Psoas muscle (tissue), 8 donors: ENCODE results near the gene RALY. TPM values are rescaled to one million over a fixed set of nuclear protein-coding genes. Genes with fewer than 3 reads are reported as not detected.

Experiments
- ATAC-seq, 4 donors: fragments of 200-7000 bp; cut with Tn5 transposase; one replicate each; pipeline ENCODE4 v1.9.1; 2020; ENCODE audit warnings: moderate library complexity in 3 of 4, mild to moderate bottlenecking in 2 of 4
- DNase-seq, 2 donors: peaks; one replicate each; pipeline ENCODE4 v3.0.0-alpha.2; 2020
- H3K27ac ChIP-seq: fragments of 200-600 bp; one replicate; pipeline ENCODE4 v1.8.0; 2022
- H3K27me3 ChIP-seq, 3 donors: fragments of 200-600 bp in 1 of 3; one replicate each; pipeline versions ENCODE4 v1.6.1 to v1.8.0; 2013 to 2022; ENCODE audit warnings: low read length in 2 of 3, mild to moderate bottlenecking in 2 of 3, moderate library complexity in 1 of 3; ENCODE audit not compliant: insufficient read depth in 3 of 3
- H3K36me3 ChIP-seq, 2 donors: fragments of 200-600 bp in 1 of 2; one replicate each; pipeline versions ENCODE4 v1.6.1 to v1.8.0; 2013 to 2022; ENCODE audit warnings: low read depth in 1 of 2, mild to moderate bottlenecking in 1 of 2, moderate library complexity in 1 of 2; ENCODE audit not compliant: insufficient read depth in 1 of 2
- H3K4me1 ChIP-seq: fragments of 200-600 bp; one replicate; pipeline ENCODE4 v1.8.0; 2022
- H3K4me3 ChIP-seq: fragments of 200-600 bp; one replicate; pipeline ENCODE4 v1.8.0; 2022; ENCODE audit warnings: mild to moderate bottlenecking
- H3K9me3 ChIP-seq: fragments of 200-600 bp; one replicate; pipeline ENCODE4 v1.8.0; 2022
- WGBS, 3 donors: extraction: QIAGEN DNeasy Blood & Tissue Kit; methylation state at CpG; one replicate each; pipeline versions ENCODE4 v1.1.6 to v1.1.7; 2013; 5-methylcytosine and 5-hydroxymethylcytosine counted together
- intact Hi-C, 2 donors: fragments of 100-400 bp; cut with DNase I; formaldehyde crosslinking; loops; one replicate each; pipeline versions ENCODE4 v1.11.0 to v1.14.2; 2022
- polyA plus RNA-seq, 3 donors: library from polyadenylated mRNA; stranded (reverse); fragments of 200-250 nt; gene quantifications; one replicate each; pipeline ENCODE4 v1.2.3, GENCODE V29; 2013
- total RNA-seq, 4 donors: library from RNA; stranded (reverse); fragmentation: NEBNext Ultra II Directional in 2 of 4; extraction: Animal tissue kit (Norgen Biotek cat#: 25700) in 2 of 4; gene quantifications; one replicate each; pipeline versions ENCODE4 v1.2.1 to v1.2.4, GENCODE V29; 2021 to 2023
- TF ChIP-seq, protein P1 (sequence below): fragments of 200-600 bp; IDR thresholded peaks from one replicate; pipeline ENCODE4 v1.8.0; 2022; ENCODE audit warnings: antibody characterized with exemption
- donor health status: healthy with polysubstance abuse.
- donor health status: DM: no; HTN: no; CAD: no; lungs with moderate emphysema.
- donor health status: Bipolar disorder and iron deficiency.
- donor health status: healthy.
- donor health status: DM: yes; HTN: yes; CAD: no.
- donor health status: DM: no; HTN: no; CAD: no.
- donor health status: DM: no; HTN: no; CAD: no.
- donor health status: DM: yes; HTN: yes; CAD: no.

RALY gene
- total and polyA plus RNA-seq, 7 donors = 92.3 to 325 (median 120) TPM

GRCh38 chr20:34045930-34046725 lies 52.4 kb downstream of the RALY start:
- TF ChIP-seq, protein P1, sequence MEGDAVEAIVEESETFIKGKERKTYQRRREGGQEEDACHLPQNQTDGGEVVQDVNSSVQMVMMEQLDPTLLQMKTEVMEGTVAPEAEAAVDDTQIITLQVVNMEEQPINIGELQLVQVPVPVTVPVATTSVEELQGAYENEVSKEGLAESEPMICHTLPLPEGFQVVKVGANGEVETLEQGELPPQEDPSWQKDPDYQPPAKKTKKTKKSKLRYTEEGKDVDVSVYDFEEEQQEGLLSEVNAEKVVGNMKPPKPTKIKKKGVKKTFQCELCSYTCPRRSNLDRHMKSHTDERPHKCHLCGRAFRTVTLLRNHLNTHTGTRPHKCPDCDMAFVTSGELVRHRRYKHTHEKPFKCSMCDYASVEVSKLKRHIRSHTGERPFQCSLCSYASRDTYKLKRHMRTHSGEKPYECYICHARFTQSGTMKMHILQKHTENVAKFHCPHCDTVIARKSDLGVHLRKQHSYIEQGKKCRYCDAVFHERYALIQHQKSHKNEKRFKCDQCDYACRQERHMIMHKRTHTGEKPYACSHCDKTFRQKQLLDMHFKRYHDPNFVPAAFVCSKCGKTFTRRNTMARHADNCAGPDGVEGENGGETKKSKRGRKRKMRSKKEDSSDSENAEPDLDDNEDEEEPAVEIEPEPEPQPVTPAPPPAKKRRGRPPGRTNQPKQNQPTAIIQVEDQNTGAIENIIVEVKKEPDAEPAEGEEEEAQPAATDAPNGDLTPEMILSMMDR = no peak
- no peaks in the 10 kb centered on the region for H3K9me3 ChIP-seq
- DNase-seq (no peak), ATAC-seq (peak in 1 of 4 donors; percentile 31)
- H3K27me3 ChIP-seq = no peaks in the 10 kb centered on the region
- 73 to 91% (median 76%) methylated on average over 5 of the region's 5 CpGs for WGBS, 3 donors
- H3K4me1 ChIP-seq = peaks cover 55% of the 10 kb centered on the region
- intact Hi-C loops = no loop called here
- no peak overlapping the region for H3K4me3 ChIP-seq
- H3K36me3 ChIP-seq = no peaks in the 10 kb centered on the region
- H3K27ac ChIP-seq = no peak overlapping the region

GRCh38 chr20:34047010-34047687 lies 53.4 kb downstream of the RALY start:
- intact Hi-C loops = no loop called here
- H3K36me3 ChIP-seq = no peaks in the 10 kb centered on the region
- 97 to 100% (median 99%) methylated on average over 7 of the region's 7 CpGs for WGBS, 3 donors
- no peak overlapping the region for H3K4me3 ChIP-seq
- peaks cover 48% of the 10 kb centered on the region for H3K4me1 ChIP-seq
- no peak overlapping the region for H3K27ac ChIP-seq
- no peak for DNase-seq
- H3K27me3 ChIP-seq = no peaks in the 10 kb centered on the region
- ATAC-seq = no peak
- H3K9me3 ChIP-seq = no peaks in the 10 kb centered on the region
- TF ChIP-seq, protein P1 = no peak

DNA sequence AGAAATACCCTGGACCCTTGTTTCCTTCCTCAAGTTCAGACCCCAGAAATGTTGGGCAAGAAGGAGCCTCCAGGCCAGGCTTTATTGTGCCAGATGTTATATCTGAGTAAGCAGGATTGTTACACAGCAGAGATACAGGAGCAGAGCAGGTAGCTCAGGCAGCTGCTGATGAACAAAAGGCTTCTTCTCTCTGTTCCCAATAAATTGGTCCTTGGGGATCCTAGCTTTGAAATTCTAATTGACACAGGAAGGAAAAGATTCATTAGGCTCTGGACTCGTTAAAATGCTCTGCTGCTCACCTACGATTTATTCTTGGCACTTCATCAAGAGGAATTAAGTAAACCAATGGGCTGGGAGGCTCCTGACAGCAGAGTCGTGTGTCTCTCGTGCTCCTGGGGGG lies 54.2 kb downstream of the RALY start:
- Histone ChIP-seq H3K27me3 (no peaks in the 10 kb centered on the region), H3K36me3 (no peaks in the 10 kb centered on the region), H3K4me3 (no peak overlapping the region), H3K9me3 (no peaks in the 10 kb centered on the region), H3K27ac (no peak overlapping the region), H3K4me1 (peaks cover 43% of the 10 kb centered on the region)
- TF ChIP-seq, protein P1 = no peak
- no peak for DNase-seq
- no peak for ATAC-seq
- 52 to 67% (median 66%) methylated on average over 4 of the region's 4 CpGs for WGBS, 3 donors
- intact Hi-C loops = no loop called here

GRCh38 chr20:34049389-34049788 lies 55.7 kb downstream of the RALY start:
- Histone ChIP-seq H3K36me3 (no peaks in the 10 kb centered on the region), H3K4me1 (peaks cover 32% of the 10 kb centered on the region), H3K27me3 (no peaks in the 10 kb centered on the region), H3K27ac (no peak overlapping the region), H3K9me3 (no peaks in the 10 kb centered on the region), H3K4me3 (no peak overlapping the region)
- ATAC-seq = no peak
- DNase-seq = no peak
- WGBS, 3 donors = 94 to 98% (median 95%) methylated on average over 1 of the region's 1 CpG
- TF ChIP-seq, protein P1 = no peak
- intact Hi-C loops = no loop called here
